ENCODE measurements around the gene ZYG11B. TPM values are rescaled to one million over a fixed set of nuclear protein-coding genes. Genes with fewer than 3 reads are reported as not detected.

Gene ZYG11B
- total and polyA plus RNA-seq, 2 of the 13 experiments (the other 11 are each of a cell fraction or from before 2014, with no cell fraction given): 6.9 to 17.9 TPM

GRCh38 chr1:52697795-52698674, 28.2 kb upstream of the ZYG11B start, which contains the start of gene COA7 (continued):
- peak; percentile 78 for TF ChIP-seq ZNF407 (CRISPR knock-in tag; IDR thresholded peaks at IDR 0.05; ENCODE audit: not compliant biosample characterization)
- no peak for TF ChIP-seq NFRKB (IDR thresholded peaks at IDR 0.05)
- TF ChIP-seq, protein P1, sequence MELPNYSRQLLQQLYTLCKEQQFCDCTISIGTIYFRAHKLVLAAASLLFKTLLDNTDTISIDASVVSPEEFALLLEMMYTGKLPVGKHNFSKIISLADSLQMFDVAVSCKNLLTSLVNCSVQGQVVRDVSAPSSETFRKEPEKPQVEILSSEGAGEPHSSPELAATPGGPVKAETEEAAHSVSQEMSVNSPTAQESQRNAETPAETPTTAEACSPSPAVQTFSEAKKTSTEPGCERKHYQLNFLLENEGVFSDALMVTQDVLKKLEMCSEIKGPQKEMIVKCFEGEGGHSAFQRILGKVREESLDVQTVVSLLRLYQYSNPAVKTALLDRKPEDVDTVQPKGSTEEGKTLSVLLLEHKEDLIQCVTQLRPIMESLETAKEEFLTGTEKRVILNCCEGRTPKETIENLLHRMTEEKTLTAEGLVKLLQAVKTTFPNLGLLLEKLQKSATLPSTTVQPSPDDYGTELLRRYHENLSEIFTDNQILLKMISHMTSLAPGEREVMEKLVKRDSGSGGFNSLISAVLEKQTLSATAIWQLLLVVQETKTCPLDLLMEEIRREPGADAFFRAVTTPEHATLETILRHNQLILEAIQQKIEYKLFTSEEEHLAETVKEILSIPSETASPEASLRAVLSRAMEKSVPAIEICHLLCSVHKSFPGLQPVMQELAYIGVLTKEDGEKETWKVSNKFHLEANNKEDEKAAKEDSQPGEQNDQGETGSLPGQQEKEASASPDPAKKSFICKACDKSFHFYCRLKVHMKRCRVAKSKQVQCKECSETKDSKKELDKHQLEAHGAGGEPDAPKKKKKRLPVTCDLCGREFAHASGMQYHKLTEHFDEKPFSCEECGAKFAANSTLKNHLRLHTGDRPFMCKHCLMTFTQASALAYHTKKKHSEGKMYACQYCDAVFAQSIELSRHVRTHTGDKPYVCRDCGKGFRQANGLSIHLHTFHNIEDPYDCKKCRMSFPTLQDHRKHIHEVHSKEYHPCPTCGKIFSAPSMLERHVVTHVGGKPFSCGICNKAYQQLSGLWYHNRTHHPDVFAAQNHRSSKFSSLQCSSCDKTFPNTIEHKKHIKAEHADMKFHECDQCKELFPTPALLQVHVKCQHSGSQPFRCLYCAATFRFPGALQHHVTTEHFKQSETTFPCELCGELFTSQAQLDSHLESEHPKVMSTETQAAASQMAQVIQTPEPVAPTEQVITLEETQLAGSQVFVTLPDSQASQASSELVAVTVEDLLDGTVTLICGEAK (IDR thresholded peaks at IDR 0.05): no peak
- TF ChIP-seq, protein P1 (CRISPR knock-in tag; IDR thresholded peaks at IDR 0.05): peak; percentile 87
- peak; percentile 92; the same call in 1 of the 2 replicates for TF ChIP-seq ZNF547 (CRISPR knock-in tag; IDR thresholded peaks at IDR 0.05)
- TF ChIP-seq HOXD1 (CRISPR knock-in tag; IDR thresholded peaks at IDR 0.05): peak; percentile 72
- TF ChIP-seq CCDC6 (CRISPR knock-in tag; IDR thresholded peaks at IDR 0.05): peak; percentile 86
- TF ChIP-seq NBN (conservative IDR thresholded peaks at IDR 0.05): no peak
- peak; percentile 80 for TF ChIP-seq HIVEP1 (CRISPR knock-in tag; IDR thresholded peaks at IDR 0.05)
- peak; percentile 49; the same call in 1 of the 2 replicates for TF ChIP-seq BRD4 (CRISPR knock-in tag; IDR thresholded peaks at IDR 0.05)
- peak; percentile 90 for TF ChIP-seq SAP130 (CRISPR knock-in tag; IDR thresholded peaks at IDR 0.05; ENCODE audit: low read depth)
- no peak for TF ChIP-seq SRSF1 (optimal IDR thresholded peaks at IDR 0.05; ENCODE audit: low read depth, low read length)
- peak; percentile 93 for TF ChIP-seq FOXC1 (CRISPR knock-in tag; IDR thresholded peaks at IDR 0.05; ENCODE audit: borderline replicate concordance)

Data from HepG2 (cell line).